HEK293 (cell line): ENCODE results near the gene CEP104.

Experiments used
- TRIM28 ChIP-seq: IDR thresholded peaks from 2 replicates; pipeline ENCODE4 v1.6.1; 2011; ENCODE audit warnings: low read length, control low read depth, borderline replicate concordance
- TF ChIP-seq, protein P1 (sequence below): fragments of 450-650 bp; formaldehyde crosslinking; IDR thresholded peaks from 2 replicates; pipeline ENCODE4 v1.5.1; 2016; ENCODE audit warnings: missing biosample characterization, missing genetic modification characterization
- TF ChIP-seq, protein P2 (sequence below): fragments of 450-650 bp; formaldehyde crosslinking; IDR thresholded peaks from 2 replicates; pipeline ENCODE4 v1.5.1; 2016; ENCODE audit warnings: missing biosample characterization, missing genetic modification characterization

DNA sequence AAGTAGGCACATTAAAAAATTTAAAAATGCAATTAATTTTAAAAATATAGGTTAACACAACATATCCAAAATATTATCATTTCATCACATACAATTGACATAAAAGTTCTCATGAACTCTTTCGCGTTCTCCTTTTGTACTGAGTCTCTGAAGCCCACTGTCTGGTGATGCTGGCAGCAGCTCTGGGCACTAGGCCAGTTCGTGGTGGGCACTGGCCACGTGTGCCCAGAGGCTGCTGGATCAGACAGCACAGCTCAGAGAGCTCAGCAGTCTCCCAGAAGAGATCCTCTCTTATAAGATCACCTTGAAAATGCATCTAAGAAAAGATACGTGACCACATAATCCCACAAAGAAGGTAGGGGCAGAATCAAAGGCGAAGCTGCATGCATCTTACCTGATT, 9.9 kb downstream of the CEP104 start:
- TF ChIP-seq, protein P1, sequence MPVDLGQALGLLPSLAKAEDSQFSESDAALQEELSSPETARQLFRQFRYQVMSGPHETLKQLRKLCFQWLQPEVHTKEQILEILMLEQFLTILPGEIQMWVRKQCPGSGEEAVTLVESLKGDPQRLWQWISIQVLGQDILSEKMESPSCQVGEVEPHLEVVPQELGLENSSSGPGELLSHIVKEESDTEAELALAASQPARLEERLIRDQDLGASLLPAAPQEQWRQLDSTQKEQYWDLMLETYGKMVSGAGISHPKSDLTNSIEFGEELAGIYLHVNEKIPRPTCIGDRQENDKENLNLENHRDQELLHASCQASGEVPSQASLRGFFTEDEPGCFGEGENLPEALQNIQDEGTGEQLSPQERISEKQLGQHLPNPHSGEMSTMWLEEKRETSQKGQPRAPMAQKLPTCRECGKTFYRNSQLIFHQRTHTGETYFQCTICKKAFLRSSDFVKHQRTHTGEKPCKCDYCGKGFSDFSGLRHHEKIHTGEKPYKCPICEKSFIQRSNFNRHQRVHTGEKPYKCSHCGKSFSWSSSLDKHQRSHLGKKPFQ (tag by site-specific recombination): no peak
- TF ChIP-seq TRIM28: no peak
- TF ChIP-seq, protein P2, sequence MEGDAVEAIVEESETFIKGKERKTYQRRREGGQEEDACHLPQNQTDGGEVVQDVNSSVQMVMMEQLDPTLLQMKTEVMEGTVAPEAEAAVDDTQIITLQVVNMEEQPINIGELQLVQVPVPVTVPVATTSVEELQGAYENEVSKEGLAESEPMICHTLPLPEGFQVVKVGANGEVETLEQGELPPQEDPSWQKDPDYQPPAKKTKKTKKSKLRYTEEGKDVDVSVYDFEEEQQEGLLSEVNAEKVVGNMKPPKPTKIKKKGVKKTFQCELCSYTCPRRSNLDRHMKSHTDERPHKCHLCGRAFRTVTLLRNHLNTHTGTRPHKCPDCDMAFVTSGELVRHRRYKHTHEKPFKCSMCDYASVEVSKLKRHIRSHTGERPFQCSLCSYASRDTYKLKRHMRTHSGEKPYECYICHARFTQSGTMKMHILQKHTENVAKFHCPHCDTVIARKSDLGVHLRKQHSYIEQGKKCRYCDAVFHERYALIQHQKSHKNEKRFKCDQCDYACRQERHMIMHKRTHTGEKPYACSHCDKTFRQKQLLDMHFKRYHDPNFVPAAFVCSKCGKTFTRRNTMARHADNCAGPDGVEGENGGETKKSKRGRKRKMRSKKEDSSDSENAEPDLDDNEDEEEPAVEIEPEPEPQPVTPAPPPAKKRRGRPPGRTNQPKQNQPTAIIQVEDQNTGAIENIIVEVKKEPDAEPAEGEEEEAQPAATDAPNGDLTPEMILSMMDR (tag by site-specific recombination): no peak
